Gastroesophageal sphincter (tissue), 4 donors: ENCODE results near the gene SLC26A6. TPM values are rescaled to one million over a fixed set of nuclear protein-coding genes. Genes with fewer than 3 reads are reported as not detected.

Experiments used
- ATAC-seq: fragments of 150-250 bp; one replicate; pipeline ENCODE4 v1.9.1; 2016; ENCODE audit warnings: mild to moderate bottlenecking, moderate library complexity
- H3K27ac ChIP-seq, 4 donors: fragments of 200-600 bp; sonication (generic) in 3 of 4; 1 replicate in 3 of 4; 2 replicates in 1 of 4; pipeline ENCODE4 v1.5.1; 2016 to 2019
- H3K27me3 ChIP-seq: fragments of 200-600 bp; sonication (generic); one replicate; pipeline ENCODE4 v1.5.1; 2019
- H3K36me3 ChIP-seq, 2 donors: fragments of 200-600 bp; sonication (generic); one replicate each; pipeline ENCODE4 v1.5.1; 2019; ENCODE audit warnings: control low read depth in 1 of 2
- H3K4me1 ChIP-seq, 3 donors: fragments of 200-600 bp; sonication (generic); 1 replicate in 2 of 3; 2 replicates in 1 of 3; pipeline ENCODE4 v1.5.1; 2016 to 2019; ENCODE audit warnings: control low read depth in 2 of 3
- H3K4me3 ChIP-seq, 2 donors: fragments of 200-600 bp; sonication (generic); one replicate each; pipeline ENCODE4 v1.5.1; 2019; ENCODE audit warnings: mild to moderate bottlenecking in 1 of 2, moderate library complexity in 1 of 2
- H3K9me3 ChIP-seq, 3 donors: fragments of 200-600 bp; sonication (generic); one replicate each; pipeline ENCODE4 v1.5.1; 2017 to 2019; ENCODE audit warnings: control low read depth in 2 of 3
- EP300 ChIP-seq: sonication (generic); formaldehyde crosslinking; IDR thresholded peaks from one replicate; pipeline ENCODE4 v1.6.1; 2017; ENCODE audit warnings: antibody characterized with exemption, mild to moderate bottlenecking
- POLR2A ChIP-seq, 2 donors: fragments of 450-650 bp; IDR thresholded peaks; one replicate each; pipeline ENCODE4 v1.6.1; 2017; ENCODE audit warnings: antibody characterized with exemption in 2 of 2, mild to moderate bottlenecking in 2 of 2, moderate library complexity in 1 of 2
- POLR2AphosphoS5 ChIP-seq: sonication (generic); formaldehyde crosslinking; IDR thresholded peaks from one replicate; pipeline ENCODE4 v1.6.1; 2017; ENCODE audit warnings: antibody characterized with exemption
- WGBS, 2 donors: methylation state at CpG; one replicate each; pipeline ENCODE4 v1.1.5; 2018; ENCODE audit warnings: low coverage in 1 of 2; 5-methylcytosine and 5-hydroxymethylcytosine counted together
- total RNA-seq, 4 donors: library from RNA; depleted of rRNA; stranded (reverse); fragments of >200 nt; gene quantifications; one replicate each; pipeline ENCODE4 v1.1.0, GENCODE V29; 2016
- TF ChIP-seq, protein P1 (sequence below), 4 experiments: fragments of 200-600 bp in 2 of 4; fragments of 450-650 bp in 2 of 4; sonication (generic) in 1 of 4; IDR thresholded peaks; one replicate each; pipeline ENCODE4 v1.5.1; 2017 to 2019; ENCODE audit warnings: antibody characterized with exemption in 4 of 4, mild to moderate bottlenecking in 2 of 4, moderate library complexity in 2 of 4

Gene SLC26A6
- total RNA-seq, 4 donors from 2014 or later, result 7.4 to 21.8 (median 10.7) TPM

DNA sequence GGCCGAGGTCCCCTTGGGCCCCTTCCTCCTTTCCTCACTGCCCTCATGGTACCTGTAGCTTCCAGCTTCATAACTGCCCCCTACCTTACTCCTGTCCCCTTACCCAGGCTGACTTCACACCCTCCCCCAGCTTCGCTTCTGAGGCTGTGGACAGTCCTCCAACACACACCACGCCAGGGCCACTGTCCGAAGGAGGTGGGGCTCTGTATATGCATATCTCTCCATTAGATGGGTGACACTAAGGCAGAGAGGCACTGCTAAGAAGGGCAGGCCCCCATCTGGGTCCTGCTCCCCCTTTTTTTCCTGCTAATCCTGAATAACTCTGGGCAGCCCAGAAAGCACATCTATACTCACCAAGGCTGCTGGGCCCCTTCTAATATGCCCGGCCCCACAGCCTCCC, 39.1 kb downstream of the SLC26A6 start:
- peaks cover 0 to 42% (median 32%) of the 10 kb centered on the region in 3 donors for H3K4me1 ChIP-seq

DNA sequence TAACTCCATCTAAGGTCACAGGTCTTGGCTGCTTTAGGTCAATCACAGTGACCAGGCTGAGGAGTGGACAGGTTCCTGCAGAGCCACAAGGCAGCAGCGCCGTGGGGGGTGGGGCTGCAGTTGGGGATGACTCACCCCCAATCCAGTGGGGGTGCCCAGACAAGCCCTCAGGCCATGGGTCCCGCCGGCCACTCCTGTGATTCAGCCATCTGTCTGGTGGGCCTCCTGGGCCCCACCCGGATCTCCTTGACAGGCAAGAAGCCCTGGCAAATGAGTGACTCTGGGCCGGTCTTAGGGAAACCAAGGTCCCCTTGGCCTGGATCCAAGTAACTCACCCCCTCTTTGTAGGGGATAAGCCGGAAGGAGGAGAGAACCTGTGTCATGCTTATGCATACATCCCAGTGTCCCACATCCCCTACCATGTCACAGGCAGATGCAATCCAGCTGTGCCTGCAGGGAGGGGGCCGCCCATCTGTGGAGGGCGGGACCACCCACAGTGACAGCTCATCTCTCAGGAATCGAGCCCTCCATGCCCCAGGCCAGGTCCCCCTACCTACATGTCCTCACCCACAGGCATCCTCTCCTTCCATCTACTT, 39.6 kb downstream of the SLC26A6 start:
- no peaks in the 10 kb centered on the region for H3K9me3 ChIP-seq
- peak overlapping the region in 2 of 4 donors; percentile 31 to 83 for H3K27ac ChIP-seq
- peaks cover 0 to 42% (median 32%) of the 10 kb centered on the region in 3 donors for H3K4me1 ChIP-seq
- 15 to 24% methylated on average over 3 to 8 of the region's 10 CpGs for WGBS, 2 donors
- H3K36me3 ChIP-seq, result peaks cover 0 to 34% of the 10 kb centered on the region in 2 donors
- ATAC-seq, result peak; percentile 16
- no peak for TF ChIP-seq POLR2A (IDR thresholded peaks at IDR 0.05)
- no peak for TF ChIP-seq EP300
- no peak for TF ChIP-seq POLR2AphosphoS5
- H3K27me3 ChIP-seq, result peaks cover 39% of the 10 kb centered on the region
- peak overlapping the region in 1 of 2 donors; percentile 45 for H3K4me3 ChIP-seq

More for the DNA sequence above, 39.1 kb downstream of the SLC26A6 start:
- ATAC-seq, result no peak
- no peak overlapping the region for H3K4me3 ChIP-seq
- peak overlapping the region in 2 of 4 donors; percentile 31 to 83 for H3K27ac ChIP-seq
- 50 to 89% methylated on average over 1 to 2 of the region's 5 CpGs for WGBS, 2 donors
- TF ChIP-seq, protein P1, sequence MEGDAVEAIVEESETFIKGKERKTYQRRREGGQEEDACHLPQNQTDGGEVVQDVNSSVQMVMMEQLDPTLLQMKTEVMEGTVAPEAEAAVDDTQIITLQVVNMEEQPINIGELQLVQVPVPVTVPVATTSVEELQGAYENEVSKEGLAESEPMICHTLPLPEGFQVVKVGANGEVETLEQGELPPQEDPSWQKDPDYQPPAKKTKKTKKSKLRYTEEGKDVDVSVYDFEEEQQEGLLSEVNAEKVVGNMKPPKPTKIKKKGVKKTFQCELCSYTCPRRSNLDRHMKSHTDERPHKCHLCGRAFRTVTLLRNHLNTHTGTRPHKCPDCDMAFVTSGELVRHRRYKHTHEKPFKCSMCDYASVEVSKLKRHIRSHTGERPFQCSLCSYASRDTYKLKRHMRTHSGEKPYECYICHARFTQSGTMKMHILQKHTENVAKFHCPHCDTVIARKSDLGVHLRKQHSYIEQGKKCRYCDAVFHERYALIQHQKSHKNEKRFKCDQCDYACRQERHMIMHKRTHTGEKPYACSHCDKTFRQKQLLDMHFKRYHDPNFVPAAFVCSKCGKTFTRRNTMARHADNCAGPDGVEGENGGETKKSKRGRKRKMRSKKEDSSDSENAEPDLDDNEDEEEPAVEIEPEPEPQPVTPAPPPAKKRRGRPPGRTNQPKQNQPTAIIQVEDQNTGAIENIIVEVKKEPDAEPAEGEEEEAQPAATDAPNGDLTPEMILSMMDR (IDR thresholded peaks at IDR 0.05), result no peak
- TF ChIP-seq POLR2AphosphoS5 (no peak), POLR2A (IDR thresholded peaks at IDR 0.05) (no peak), EP300 (no peak)
- H3K9me3 ChIP-seq, result no peaks in the 10 kb centered on the region
- H3K27me3 ChIP-seq, result peaks cover 39% of the 10 kb centered on the region
- peaks cover 0 to 39% of the 10 kb centered on the region in 2 donors for H3K36me3 ChIP-seq

DNA sequence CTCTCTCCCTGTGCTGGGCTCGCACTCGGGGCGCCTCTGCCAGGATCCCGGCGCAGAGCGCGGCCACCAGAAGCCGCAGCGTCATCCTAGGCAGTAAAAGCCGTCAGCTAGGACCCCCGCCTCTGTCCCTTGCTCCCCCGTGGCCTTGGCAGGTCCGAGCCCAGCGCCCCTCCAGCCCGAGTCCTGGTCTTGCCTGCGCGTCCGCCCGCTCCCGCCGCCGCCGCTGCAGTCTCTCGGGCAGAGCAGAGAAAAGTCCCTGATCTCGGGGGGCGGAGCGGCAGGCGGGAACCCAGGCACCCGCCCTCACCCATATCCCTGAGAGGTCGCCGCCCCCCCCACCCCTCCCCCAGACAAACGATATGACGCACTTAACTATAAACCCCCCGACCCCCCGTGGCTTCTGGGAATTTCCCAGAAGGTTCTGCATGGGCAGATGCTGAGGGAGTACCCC, 40.2 kb downstream of the SLC26A6 start, which contains the start of gene COL7A1:
Gene COL7A1, minus strand, starts transcription at position 255 of the 451 bp plus-strand sequence. Its CDS starts 170 bp downstream, at position 85.
- Histone ChIP-seq H3K36me3 (peaks cover 0 to 29% of the 10 kb centered on the region in 2 donors), H3K9me3 (no peaks in the 10 kb centered on the region), H3K4me3 (peak within 1 kb of the TSS; percentile 12 to 45), H3K27me3 (peaks cover 39% of the 10 kb centered on the region), H3K27ac (peak within 1 kb of the TSS in 2 of 4 donors; percentile 31 to 83), H3K4me1 (peaks cover 0 to 42% (median 32%) of the 10 kb centered on the region in 3 donors)
- TF ChIP-seq EP300, result no peak
- TF ChIP-seq POLR2A (IDR thresholded peaks at IDR 0.05), result no peak
- TF ChIP-seq, protein P1 (IDR thresholded peaks at IDR 0.05), result no peak
- no peak for TF ChIP-seq POLR2AphosphoS5
- WGBS, 2 donors, result no CpG with 5 or more reads among the region's 35 CpGs
- no peak for ATAC-seq

DNA sequence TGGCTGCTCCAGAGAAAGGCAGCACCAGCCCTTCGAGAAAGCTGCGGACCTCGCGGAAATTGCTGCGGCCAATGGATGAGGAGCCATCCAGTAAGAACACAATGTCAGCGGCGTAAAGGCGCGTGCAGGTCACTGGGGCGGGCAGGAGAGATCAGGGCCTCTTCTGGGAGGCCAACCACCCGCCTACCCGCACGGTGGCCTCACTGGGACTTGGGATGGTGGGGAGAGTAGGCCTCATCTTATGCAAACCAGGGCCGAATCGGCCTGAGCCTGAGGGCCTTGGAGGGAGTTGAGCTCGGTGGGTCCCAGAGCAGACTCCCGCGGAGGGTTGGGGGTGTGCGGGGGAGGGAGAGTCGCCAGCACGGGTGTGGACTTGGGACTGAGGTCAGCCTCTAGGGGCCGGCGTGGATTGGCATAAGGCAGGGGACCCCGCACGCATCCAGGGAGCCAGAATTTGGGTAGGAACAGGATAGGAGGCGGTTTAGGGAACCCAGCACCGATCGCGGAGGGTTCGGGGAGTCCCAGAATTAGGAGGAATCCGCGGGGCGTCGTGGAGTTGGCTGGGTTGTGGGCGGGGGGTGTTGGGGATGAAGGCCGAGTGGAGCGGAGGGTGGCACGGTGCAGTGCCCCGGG, 40.7 kb downstream of the SLC26A6 start:
- no peak for ATAC-seq
- Histone ChIP-seq H3K4me1 (peaks cover 0 to 38% (median 29%) of the 10 kb centered on the region in 3 donors), H3K4me3 (peak overlapping the region; percentile 12 to 45), H3K9me3 (no peaks in the 10 kb centered on the region), H3K27ac (peak overlapping the region in 1 of 4 donors; percentile 60), H3K36me3 (peaks cover 0 to 23% of the 10 kb centered on the region in 2 donors), H3K27me3 (peaks cover 39% of the 10 kb centered on the region)
- no peak for TF ChIP-seq POLR2A (IDR thresholded peaks at IDR 0.05)
- no peak for TF ChIP-seq EP300
- TF ChIP-seq POLR2AphosphoS5, result no peak
- TF ChIP-seq, protein P1 (IDR thresholded peaks at IDR 0.05), result no peak
- WGBS, 2 donors, result 39 to 69% methylated on average over 3 to 26 of the region's 39 CpGs

DNA sequence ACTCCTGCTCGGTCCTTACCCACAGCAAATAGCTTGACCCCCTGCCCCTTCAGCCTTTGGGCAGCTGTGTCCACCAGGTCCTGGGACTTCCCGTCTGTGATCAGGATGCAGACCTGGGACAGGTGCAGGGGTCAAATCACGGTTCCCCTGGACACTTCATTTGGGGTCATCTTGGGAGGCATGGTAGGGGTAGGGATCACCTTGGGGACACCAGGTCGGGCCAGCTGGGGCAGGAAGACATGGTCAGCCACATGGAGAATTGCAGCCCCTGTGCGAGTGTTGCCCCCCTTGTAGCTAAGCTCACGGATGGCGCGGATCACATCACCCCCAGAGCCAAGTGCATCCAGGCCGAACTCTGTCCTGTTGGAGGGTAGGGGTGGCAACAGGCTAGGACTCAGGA, 41.9 kb downstream of the SLC26A6 start:
- TF ChIP-seq POLR2A (IDR thresholded peaks at IDR 0.05), result no peak
- no peak for TF ChIP-seq POLR2AphosphoS5
- no peak for TF ChIP-seq EP300
- TF ChIP-seq, protein P1 (IDR thresholded peaks at IDR 0.05), result no peak
- no peaks in the 10 kb centered on the region for H3K9me3 ChIP-seq
- peaks cover 0 to 11% of the 10 kb centered on the region in 2 donors for H3K36me3 ChIP-seq
- 88% methylated on average over 3 of the region's 9 CpGs; no CpG with 5 or more reads in 1 of the 2 donors for WGBS, 2 donors
- peaks cover 0 to 26% (median 17%) of the 10 kb centered on the region in 3 donors for H3K4me1 ChIP-seq
- H3K27me3 ChIP-seq, result peaks cover 39% of the 10 kb centered on the region
- ATAC-seq, result no peak
- H3K4me3 ChIP-seq, result no peak overlapping the region
- H3K27ac ChIP-seq, result no peak overlapping the region
